Effector CD4-positive, alpha-beta T cell (primary cell): ENCODE data around the gene PIBF1.
"Not testable (repeated sequence)": the region's sequence is repeated elsewhere in the genome, so short reads cannot be mapped to it uniquely, and the experiment has no call there.

Experiments
- DNase-seq: peaks from one replicate; pipeline ENCODE4 v3.0.0-alpha.2; 2020
- total RNA-seq: gene quantifications from one replicate; lab custom pipeline; 2026; lab: John Stamatoyannopoulos, UW

Gene PIBF1
- 40.1 reads per million, percentile 63 among the genes with 10 or more reads in this experiment for total RNA-seq

- DNase-seq = peak; percentile 95
Observed at GRCh38 chr13:72781451-72782439, at the start of gene PIBF1, which contains the start of gene DIS3. Gene PIBF1, plus strand, starts transcription at chr13:72782133. Its CDS starts 1,337 bp downstream, at chr13:72783470. Gene DIS3, minus strand, starts transcription at chr13:72781900. Its CDS starts 68 bp downstream, at chr13:72781832.

GRCh38 chr13:72737033-72737432 is 44.9 kb upstream of the PIBF1 start:
- DNase-seq = no peak

DNA sequence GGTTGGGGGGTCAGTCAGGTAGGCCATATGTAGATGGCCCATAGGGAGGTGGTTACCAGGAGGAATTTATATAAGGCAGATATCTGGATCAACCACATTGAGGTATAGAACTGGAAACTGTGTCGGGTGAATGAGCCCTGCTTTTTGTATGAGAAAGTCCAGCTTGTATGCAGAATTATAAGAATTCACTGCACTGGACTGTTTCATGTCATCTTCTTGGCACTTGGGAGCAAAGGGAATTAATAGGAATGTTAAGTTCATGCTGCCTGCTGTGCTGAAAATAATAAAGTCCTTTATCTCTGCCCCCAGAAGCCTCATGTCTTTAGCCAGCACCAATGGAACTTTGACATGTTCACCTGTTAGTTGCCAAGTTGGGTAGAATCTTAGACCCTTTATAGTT is 41.9 kb upstream of the PIBF1 start:
- no peak for DNase-seq

GRCh38 chr13:72745260-72745659 is 36.7 kb upstream of the PIBF1 start:
- DNase-seq = no peak

GRCh38 chr13:72751220-72751619 is 30.7 kb upstream of the PIBF1 start:
- DNase-seq = no peak

DNA sequence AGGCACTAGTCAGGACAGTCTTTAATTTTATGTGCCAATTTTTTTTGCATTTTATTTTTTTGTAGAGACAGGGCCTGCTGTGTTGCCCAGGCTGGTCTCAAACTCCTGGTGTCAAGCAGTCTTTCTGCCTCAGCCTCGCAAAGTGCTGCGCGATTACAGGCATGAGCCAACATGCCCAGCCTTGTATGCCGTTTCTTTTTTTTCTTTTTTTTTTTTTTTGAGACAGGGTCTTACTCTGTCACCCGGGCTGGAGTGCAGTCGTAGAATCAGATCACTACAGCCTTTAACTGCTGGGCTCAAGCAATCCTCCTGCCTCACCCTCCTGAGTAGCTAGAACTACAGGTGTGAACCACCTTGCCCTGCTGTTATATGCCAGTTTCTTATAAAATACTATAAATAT is 27.8 kb upstream of the PIBF1 start:
- DNase-seq = no peak

GRCh38 chr13:72757792-72758535 is 24.0 kb upstream of the PIBF1 start:
- no peak for DNase-seq

DNA sequence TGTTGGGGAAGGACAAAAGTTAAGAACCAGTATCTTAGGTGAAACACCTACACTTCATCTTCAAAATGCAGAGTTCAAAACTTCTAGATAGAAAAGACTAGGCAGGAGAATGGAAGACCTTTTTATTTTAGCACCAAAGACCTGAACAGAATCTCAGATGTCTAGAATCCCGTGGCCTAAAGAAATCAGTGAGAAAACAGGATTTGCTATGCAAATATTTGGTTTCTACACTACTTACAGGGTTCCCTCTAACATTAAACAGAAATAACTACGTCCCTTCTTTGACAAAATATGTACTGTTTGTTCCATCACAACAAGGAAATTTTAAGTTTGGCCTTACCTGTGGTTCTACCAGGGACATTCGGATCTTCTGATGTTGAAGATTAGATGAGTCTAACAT is 21.7 kb upstream of the PIBF1 start:
- no peak for DNase-seq

DNA sequence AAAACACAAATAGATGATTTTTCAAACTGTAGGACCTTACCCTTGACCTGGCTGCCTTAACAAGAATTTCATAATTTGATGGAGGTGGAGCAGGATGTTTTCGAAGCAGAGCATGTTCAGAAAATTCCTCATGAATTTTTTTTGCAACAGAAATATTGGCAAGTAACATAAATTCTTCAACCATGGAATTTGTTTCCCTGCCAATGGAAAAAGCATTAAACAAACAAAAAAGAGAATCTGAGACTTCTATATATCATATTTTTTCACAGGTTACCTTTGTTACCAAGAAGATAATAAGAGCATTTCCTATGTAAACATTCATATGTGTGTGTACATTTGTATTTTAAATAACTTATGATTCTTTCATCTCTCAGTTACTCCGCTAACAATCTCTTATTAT is 18.5 kb upstream of the PIBF1 start:
- no peak for DNase-seq

GRCh38 chr13:72774019-72774418 is 7.9 kb upstream of the PIBF1 start:
- DNase-seq = no peak

DNA sequence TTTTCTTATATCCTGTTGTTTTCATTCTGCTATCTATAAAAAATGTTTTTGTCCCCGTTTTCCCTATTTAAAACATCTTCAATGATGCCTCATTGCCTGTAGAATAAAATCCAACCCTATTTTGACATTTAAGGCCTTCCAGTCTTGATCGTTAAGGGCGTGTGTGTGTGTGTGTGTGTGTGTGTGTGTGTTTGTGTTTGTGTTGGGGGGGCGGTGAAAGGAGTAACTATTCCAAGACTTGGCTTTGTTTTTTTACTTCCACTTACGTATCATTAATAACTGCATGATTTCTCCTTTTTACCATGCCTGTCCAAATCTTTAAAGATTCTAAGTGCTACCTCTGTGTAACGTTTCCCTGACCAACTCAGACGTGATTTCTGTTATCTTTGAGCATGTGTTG is 784 bp downstream of the PIBF1 start:
- DNase-seq = no peak

DNA sequence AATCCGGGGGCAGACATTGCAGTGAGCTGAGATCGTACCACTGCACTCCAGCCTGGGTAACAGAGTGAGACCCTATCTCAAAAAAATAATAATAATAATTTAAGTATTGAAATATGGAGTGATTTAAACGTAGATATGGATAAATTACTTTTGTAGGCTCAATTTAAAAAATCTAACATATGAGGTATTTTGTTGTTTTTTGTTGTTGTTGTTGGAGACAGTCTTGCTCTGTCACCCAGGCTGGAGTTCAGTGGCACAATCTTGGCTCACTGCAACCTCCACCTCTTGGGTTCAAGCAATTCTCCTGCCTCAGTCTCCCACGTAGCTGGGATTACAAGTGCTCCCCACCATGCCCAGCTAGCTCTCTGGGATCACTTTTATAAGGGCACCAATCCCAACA is 2.7 kb downstream of the PIBF1 start:
- not testable (repeated sequence) for DNase-seq

GRCh38 chr13:72788831-72789230 is 6.9 kb downstream of the PIBF1 start:
- DNase-seq = no peak

DNA sequence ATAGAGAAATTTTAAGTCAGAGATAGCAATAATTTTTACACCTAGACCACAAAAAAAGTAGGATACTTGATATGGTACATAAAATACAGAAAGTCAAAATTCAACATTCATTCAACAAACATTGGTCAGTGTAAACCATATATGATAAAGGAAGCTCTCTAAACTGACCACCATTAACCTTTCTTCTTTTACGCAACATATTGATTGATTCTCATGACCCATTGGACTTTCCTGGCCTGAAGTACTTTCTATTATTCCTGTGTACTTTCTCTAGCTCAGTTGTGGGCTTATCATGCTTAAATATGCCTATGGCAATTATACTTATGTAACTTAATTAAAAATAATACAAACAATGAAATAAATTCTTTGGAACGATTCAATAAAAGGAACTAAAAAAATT is 10.7 kb downstream of the PIBF1 start:
- DNase-seq = no peak

GRCh38 chr13:72798817-72799216 is 16.9 kb downstream of the PIBF1 start:
- no peak for DNase-seq

DNA sequence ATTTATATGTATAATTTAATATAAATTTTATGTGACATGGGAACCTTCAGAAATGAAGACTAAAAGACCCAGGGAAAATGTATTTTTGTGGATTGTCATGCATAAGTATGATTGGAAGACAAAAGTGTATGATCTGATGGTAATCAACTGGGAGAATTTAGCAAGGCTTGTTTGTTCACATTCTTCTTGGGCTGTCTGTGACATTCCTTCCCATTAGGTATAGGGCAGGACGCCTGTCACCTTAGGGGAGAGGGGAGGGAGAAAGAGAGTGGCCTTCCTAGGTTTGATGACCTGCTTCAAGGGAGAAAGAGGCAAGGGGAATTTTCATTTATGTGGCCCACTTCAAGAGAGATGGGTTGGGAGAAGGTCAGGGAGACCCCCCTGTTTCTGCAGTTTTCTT is 22.4 kb downstream of the PIBF1 start:
- DNase-seq = no peak

DNA sequence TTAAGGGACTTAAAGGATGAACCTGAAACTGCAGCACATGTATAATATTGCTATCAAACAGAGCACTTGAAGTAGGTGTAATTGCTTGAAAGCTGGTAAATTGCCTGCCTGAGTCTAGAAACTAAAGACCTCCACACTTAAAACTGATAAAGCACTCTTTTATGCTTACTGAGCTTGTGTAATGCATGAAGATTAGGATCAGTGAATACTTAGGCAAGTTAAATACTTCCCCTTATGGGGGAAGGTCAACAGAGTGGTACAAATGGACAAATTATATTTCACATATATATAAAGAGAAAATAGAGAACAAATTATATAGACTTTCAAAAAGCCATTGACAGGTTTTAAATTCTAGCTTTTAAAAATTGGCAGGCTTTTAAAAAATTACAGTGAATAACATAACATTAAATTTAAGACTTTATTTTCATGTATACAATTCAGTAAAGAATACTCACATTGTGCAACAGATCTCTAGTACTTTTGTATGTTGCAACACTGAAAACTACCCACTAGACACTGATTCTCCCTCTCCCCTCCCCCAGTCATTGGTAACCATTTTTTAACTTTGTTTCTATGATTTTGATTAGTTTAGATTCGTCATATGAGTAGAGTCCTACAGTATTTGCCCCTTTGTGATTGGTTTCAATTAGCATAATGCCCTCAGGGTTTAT is 23.9 kb downstream of the PIBF1 start:
- no peak for DNase-seq

DNA sequence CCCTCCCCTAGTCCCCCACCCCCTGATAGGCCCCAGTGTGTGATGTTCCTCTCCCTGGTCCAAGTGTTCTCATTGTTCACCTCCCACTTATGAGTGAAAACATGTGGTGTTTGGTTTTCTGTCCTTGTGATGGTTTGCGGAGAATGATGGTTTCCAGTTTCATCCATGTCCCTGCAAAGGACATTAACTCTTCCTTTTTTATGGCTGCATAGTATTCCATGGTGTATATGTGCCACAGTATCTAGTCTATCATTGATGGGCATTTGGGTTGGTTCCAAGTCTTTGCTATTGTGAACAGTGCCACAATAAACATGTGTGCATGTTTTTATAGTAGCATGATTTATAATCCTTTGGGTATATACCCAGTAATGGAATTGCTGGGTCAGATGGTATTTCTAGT is 24.6 kb downstream of the PIBF1 start:
- not testable (repeated sequence) for DNase-seq

GRCh38 chr13:72808917-72809500 is 27.1 kb downstream of the PIBF1 start:
- DNase-seq = no peak

- DNase-seq = no peak
Observed at GRCh38 chr13:72820156-72820897, 38.4 kb downstream of the PIBF1 start.

GRCh38 chr13:72820898-72821279 is 39.0 kb downstream of the PIBF1 start:
- no peak for DNase-seq

DNA sequence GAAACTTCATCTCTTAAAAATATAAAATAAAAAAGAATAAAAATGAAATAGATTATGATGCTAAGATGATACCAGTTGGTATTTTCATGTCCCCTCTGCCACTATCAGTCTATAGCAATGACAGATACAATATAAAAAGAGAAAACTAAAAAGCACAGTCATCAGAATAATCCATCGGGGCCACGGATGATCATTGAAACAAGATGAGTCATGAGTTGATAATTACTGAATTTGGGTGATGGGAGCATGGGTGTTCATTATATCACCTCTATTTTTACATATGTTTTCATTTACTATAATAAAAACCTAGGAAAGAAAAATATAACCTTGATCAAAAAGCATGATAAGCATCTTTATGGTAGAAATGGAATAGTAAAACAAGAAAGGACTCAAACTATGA is 41.1 kb downstream of the PIBF1 start:
- DNase-seq = no peak
